ENCODE data around the gene SUOX.
"Not testable (repeated sequence)": the region's sequence is repeated elsewhere in the genome, so short reads cannot be mapped to it uniquely, and the experiment has no call there.

Gene SUOX

DNA sequence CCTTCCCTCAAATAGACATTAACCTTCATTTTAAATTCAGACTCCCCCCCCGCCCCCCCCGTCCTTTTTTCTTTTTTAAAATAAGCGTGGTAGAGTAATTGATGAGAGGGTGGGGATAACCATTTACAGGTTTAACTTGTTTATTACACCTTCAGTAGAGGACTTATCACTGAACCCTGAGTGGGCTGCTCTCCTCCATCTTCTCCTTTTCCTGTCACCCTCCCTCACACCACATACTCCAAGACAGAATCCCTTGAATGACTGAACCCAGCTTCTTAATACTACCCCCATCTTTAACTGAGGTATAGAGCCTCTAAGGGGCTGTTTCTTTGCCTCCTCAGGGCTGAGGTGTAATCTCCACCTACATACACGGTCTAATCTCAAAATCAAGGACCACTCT lies 20.1 kb downstream of the SUOX start:
- DNase-seq (ENCODE audit: extremely low read depth in 1 of 2, low read depth in 1 of 2), result no peak

DNA sequence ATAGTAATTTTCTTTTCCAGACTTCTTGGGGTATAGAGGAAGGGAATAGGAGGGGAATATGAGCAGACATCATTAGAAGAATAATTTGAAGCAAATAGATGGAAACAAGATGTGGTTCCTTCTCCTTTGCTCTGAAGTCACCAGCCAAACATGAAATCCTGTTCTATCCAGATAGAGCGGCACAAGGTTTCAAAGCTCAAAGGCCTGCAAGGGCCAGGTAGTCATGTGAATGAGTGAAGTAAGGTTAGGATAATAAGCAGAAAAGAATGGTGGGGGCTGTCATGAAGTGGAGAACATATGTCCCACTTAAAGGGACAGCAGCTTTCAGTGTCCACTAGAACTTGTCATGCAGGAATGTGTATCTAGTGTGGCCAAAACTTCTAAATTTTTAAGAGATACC lies 21.3 kb downstream of the SUOX start:
- no peak for DNase-seq (ENCODE audit: extremely low read depth in 1 of 2, low read depth in 1 of 2)

DNA sequence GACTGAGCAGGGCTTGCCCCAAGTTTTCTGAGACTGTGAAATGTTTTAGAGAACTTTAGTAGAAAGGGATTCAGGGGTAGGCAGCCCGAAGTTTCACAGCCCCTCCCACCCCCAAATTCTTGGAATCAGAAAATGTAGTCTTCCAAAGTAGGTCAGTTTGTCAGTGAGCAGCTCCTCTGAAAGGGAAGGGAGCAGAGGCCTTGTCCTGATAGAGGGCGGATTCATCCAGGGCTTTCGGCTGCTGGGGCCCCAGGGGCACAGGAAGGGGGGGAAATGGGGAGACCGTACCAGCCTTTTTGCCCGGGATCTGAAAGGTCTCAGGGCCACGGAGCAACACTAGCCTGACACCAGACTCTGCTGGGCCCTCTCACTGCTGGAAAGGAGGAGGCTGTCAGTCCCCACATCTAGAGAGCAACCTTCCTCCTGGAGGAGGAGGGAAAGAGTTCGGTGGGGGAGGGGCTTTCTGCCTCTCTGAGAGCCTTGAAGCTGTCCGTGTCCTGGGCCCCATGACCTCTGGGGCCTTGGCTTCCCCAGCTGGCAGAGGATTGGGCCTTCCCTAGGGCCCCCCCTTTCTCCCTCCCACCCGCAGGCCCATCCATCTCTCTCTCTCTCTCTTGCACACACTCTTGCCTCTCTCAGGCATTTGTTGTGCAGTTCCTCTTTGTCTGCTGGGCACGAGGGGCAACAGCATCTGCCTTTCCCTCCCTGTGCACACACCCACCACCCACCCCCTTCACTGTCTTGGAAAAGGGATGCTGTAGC lies 23.5 kb downstream of the SUOX start, which contains the start of gene IKZF4:
IKZF4 (plus strand) TSS at position 621 of the 762 bp plus-strand sequence. CDS start 451 bp downstream, outside the sequence.
- DNase-seq (ENCODE audit: extremely low read depth in 1 of 2, low read depth in 1 of 2), result no peak

DNA sequence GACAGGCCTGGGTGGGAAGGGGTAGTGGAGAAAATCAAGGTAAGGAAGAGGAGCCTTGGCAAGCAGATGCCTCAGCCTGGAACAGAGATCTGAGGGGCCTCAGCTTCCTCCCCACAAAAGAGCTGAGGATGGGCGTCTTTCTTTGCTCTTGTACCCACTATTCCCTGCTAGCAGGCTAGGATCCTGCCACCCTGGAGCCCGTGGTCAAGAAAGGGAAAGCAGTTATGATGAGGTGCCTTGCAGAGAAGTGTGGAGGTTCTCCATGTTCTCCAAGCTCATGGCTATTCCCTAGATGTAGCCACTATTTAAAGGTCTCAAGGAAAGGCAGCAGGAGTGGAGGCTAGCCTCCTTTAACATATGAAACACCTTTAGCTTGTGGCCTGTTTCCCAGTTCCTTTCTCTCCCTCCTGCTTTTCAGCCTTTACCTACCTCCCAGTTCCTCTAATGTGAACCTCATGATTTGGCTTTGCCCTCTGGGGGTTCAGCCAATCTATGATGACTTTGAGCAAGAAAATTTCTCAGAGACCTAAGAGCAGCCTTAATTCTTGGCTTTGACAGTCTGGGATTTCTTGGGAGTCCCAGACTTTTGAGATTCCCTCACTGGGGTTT lies 24.9 kb downstream of the SUOX start:
- DNase-seq (ENCODE audit: extremely low read depth in 1 of 2, low read depth in 1 of 2), result no peak

DNA sequence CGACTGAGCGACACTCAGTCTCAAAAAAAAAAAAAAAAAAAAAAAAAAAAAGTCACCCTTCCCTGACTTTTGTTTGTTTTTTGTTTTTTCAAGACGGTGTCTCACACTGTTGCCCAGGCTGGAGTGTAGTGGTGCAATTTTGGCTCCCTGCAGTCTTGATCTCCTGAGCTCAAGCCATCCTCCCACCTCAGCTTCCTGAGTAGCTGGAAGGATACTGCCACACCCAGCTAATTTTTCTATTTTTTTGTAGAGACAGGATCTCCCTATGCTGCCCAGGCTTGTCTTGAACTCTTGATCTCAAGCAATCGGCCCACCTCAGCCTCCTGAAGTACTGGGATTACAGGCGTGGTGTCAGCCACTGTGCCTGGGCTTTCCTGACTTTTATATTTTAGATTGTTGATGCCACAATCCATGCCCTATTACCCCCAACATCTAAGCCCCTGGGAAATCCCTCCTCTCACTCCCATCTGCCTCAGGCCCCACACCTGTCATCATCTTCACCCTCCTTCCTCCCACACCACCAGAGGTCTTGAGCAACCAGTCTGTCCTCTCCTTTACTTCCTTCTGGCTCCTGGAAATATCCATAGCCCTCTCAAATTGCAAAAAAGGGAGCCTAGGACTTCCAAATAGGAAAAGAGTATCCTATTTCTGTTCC lies 31.6 kb downstream of the SUOX start:
- no peak for DNase-seq (ENCODE audit: extremely low read depth in 1 of 2, low read depth in 1 of 2)

DNA sequence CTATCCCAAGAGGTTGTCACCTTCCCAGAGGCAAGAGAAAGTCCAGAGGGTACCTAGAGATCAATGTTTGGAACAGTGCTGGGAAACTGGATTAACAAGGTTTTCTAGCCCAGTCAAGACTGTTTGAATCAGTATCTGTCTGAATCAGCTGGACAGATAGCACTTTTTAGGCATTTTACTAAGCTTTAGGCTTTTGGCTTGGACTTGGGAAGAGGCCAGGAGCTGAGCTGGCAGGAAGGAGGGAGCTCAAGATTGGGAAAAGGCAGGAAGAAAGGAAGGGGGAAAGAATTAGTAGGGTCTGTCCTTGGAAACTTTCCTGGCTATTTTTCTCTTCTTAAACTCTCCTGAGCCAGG lies 32.1 kb downstream of the SUOX start:
- no peak for DNase-seq (ENCODE audit: extremely low read depth in 1 of 2, low read depth in 1 of 2)

DNA sequence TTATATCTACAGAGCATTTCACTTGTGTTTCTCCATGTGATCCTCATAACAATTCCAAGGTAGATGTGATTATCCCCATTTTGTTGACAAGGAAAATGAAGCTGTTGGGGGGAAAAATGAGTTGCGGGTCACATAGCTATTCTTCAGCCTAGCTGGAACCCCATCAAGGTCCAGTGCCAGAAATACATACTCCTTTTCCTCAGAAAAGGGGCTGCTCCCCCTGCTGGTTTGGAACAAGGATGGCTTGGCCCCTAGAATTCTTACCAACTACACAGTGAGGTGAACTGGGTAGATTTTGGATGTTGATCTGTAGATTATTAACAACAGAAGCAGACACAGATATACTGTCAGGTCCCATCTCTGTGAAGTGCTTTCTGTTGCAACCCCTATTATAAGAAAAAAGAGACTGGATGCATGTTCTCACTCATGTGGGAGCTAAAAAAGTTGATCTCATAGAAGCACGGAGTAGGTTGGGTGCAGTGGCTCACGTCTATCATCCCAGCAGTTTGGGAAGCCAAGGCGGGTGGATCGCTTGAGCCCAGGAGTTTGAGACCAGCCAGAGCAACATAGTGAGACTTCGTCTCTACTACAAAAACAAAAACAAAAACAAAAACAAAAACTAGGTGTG lies 32.7 kb downstream of the SUOX start:
- DNase-seq (ENCODE audit: extremely low read depth in 1 of 2, low read depth in 1 of 2), result no peak

DNA sequence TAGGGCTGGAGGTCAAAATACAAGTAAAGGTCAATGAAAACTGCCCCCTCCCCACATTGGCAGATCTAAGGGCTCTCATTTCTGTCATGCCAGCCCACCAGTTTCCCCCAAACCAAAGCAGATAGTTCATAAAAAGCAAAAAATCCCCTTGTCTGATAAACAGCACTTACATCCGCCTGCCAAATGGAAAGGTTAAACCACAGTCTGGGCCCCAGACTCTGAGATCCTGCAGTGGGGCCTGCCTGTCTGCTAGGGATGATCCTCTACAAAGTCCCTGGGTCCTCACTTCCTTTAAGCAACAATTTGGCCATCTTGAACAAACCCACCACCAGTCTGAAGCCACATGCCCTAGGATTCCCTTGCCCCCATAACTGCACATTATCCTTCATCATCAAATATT lies 34.9 kb downstream of the SUOX start:
- no peak for DNase-seq (ENCODE audit: extremely low read depth in 1 of 2, low read depth in 1 of 2)

DNA sequence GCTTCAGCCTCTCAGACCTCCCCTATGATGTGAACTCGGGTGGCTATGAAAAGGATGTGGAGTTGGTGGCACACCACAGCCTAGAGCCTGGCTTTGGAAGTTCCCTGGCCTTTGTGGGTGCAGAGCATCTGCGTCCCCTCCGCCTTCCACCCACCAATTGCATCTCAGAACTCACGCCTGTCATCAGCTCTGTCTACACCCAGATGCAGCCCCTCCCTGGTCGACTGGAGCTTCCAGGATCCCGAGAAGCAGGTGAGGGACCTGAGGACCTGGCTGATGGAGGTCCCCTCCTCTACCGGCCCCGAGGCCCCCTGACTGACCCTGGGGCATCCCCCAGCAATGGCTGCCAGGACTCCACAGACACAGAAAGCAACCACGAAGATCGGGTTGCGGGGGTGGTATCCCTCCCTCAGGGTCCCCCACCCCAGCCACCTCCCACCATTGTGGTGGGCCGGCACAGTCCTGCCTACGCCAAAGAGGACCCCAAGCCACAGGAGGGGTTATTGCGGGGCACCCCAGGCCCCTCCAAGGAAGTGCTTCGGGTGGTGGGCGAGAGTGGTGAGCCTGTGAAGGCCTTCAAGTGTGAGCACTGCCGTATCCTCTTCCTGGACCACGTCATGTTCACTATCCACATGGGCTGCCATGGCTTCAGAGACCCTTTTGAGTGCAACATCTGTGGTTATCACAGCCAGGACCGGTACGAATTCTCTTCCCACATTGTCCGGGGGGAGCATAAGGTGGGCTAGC lies 37.7 kb downstream of the SUOX start:
- no peak for DNase-seq (ENCODE audit: extremely low read depth in 1 of 2, low read depth in 1 of 2)

DNA sequence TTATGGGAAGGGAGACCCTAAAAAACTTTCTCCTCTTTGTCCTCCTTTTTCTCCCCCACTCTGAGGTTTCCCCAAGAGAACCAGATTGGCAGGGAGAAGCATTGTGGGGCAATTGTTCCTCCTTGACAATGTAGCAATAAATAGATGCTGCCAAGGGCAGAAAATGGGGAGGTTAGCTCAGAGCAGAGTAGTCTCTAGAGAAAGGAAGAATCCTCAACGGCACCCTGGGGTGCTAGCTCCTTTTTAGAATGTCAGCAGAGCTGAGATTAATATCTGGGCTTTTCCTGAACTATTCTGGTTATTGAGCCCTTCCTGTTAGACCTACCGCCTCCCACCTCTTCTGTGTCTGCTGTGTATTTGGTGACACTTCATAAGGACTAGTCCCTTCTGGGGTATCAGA lies 40.1 kb downstream of the SUOX start:
- no peak for DNase-seq (ENCODE audit: extremely low read depth in 1 of 2, low read depth in 1 of 2)

DNA sequence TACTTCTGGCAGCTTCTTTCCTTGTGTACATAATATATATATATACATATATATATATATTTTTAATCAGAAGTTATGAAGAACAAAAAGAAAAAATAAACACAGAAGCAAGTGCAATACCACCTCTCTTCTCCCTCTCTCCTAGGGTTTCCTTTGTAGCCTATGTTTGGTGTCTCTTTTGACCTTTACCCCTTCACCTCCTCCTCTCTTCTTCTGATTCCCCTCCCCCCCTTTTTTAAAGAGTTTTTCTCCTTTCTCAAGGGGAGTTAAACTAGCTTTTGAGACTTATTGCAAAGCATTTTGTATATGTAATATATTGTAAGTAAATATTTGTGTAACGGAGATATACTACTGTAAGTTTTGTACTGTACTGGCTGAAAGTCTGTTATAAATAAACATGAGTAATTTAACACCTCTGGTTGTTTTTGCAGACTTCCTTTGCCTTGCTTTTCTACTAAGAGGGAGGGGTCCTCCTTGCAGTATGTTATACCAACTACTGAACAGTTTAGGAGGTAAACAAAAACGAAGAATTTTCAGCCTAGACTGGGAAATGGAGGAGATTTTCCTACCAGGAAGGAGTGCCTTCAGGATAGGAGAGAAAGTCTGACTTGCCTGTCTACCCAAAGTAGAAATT lies 41.1 kb downstream of the SUOX start:
- no peak for DNase-seq (ENCODE audit: extremely low read depth in 1 of 2, low read depth in 1 of 2)

DNA sequence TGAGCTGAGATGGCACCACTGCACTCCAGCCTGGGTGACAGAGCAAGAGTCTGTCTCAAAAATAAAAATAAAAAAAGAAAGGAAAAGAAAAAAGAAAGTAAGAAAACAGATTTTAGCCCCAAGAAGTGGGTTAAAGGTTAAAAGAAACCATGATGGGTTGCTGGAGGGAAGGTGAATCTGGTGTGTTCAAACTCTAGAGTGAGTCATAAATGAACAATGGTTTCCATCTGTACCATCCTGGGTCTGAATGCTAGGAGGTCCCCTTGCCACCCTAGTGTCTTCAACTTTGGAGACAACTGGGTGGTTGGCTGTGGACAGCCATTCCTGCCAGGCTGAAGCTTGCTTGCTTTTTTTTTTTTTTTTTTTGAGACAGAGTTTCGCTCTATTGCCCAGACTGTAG lies 43.1 kb downstream of the SUOX start:
- DNase-seq (ENCODE audit: extremely low read depth in 1 of 2, low read depth in 1 of 2), result no peak

DNA sequence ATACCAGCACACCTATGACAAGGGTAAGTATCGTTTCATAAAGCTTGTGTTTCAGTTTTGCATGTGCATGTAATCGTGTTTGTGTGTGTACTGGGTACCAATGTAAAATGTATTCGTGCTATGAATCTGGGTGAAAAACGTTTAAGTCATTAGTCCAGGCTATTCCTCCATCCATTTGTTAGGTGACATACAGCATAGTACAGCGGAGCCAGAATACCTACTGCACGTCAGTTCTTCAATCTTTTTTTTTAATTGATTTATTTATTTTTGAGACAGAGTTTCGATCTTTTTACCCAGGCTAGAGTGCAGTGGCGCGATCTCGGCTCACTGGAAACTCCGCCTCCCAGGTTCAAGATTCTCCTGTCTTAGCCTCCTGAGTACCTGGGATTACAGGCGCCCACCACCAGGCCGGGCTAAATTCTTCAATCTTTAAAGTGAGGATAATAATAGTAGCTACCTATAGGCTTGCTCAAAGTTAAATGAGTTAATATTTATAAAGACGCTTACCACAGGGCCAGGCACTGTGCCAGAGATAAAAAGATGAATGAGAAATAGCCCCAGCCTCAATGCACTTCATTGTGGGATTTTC lies 44.0 kb downstream of the SUOX start:
- DNase-seq (ENCODE audit: extremely low read depth in 1 of 2, low read depth in 1 of 2), result no peak

DNA sequence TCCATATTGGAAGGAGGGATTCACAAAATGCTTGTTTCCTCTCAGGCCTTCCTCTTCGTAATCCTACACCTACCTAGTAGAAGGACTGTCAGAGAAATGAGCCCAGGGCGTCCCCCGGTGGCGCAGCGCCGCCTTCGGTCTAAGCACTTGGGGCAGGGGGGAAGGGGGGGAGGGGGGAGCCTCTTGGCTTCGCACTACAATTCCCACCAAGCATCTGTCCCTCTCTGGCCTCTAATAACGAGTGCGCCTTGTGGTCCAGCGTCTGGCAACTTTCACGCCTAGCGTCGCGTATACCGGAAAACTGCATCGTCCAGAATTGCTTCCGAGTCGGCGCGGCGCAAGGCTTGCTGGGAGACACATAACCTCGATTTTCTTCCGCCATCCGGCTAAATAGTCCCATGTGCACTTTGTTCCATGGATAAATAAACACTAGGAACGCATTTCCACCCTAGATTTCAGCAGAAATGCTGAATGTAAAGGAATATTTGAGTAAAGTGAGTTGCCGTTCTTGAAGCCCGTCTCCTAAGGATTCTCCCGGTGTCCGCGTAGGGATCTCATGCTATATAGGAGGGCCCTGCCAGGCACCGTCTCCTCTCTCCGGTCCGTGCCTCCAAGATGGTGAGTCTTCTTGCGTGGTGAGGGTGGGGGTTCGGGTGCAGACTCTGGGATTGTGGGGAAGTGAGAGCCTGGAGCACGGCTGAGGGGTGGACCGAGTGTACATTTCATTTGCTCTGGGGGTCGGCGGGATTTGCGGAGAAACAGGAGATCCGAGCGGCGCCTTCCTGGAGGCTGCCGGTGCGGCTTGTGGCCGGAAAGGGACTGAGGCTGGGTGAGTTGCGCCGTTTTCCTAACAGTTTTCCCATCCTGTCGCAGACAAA lies 44.7 kb downstream of the SUOX start, which contains the start of gene RPS26:
RPS26 (plus strand) TSS at position 367 of the 878 bp plus-strand sequence; CDS start at position 616, 249 bp downstream.
- DNase-seq (ENCODE audit: extremely low read depth in 1 of 2, low read depth in 1 of 2), result peak; percentile 77 to 83

DNA sequence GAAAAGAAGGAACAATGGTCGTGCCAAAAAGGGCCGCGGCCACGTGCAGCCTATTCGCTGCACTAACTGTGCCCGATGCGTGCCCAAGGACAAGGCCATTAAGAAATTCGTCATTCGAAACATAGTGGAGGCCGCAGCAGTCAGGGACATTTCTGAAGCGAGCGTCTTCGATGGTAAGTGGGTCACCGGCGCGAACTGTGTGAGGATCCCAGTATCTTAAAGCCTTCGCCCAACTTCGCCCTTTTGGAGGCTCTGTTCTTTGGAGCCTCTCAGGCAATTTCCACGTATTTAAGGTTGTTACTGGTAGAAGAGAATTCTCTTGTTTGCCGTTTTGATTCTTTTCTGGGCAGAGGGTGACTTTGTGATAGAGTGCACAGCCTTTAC lies 45.3 kb downstream of the SUOX start:
- DNase-seq (ENCODE audit: extremely low read depth in 1 of 2, low read depth in 1 of 2), result not testable (repeated sequence)

DNA sequence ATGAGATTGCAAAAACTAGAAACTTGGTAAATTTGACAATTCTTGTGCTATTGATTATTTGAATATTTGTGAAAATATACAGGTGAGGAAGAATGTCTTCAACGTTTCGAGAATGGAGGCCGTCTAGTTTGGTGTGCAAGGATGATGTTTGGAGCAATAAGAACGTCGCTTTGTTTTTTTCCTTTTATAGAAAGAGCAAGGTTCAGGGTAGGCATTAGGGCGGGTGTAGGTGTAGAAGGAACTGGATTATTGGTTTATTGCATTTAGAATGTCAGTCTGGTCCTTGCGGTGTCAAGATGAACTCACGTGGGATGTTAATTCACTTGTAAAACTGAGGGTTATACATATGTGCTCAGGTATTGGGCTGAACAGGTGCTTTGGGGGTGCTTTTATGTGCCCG lies 45.8 kb downstream of the SUOX start:
- DNase-seq (ENCODE audit: extremely low read depth in 1 of 2, low read depth in 1 of 2), result no peak

DNA sequence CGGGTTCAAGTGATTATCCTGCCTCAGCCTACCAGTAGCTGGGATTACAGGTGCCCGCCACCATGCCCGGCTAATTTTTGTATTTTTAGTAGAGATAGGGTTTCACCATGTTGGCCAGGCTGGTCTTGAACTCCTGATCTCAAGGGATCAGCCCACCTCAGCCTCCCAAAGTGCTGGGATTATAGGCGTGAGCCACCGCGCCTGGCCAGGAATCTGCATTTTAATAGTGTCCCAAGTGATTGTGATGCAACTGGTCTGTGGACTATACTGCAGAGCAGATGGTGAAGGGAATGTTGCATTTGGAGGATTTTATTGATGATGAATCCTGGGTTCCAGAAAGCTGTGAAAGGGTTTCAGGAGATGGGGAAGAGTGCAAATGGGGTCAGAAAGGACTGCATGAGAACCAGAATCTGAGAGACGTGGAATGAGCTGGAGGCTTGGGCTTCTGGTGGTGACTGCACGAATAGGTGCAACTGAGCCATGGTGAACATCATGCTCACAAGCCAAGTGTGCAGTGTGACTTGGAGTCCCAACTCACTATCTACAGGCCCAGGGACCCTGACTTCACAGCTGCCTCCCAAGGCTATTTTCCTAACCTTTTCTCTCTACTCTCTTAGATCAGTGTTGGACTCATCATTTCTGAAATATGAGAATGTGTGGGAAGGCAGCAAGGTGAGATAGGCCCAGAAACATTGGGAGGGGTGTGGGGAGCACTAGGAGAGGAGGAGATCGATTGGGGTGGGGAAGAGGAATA lies 49.1 kb downstream of the SUOX start:
- DNase-seq (ENCODE audit: extremely low read depth in 1 of 2, low read depth in 1 of 2), result no peak

DNA sequence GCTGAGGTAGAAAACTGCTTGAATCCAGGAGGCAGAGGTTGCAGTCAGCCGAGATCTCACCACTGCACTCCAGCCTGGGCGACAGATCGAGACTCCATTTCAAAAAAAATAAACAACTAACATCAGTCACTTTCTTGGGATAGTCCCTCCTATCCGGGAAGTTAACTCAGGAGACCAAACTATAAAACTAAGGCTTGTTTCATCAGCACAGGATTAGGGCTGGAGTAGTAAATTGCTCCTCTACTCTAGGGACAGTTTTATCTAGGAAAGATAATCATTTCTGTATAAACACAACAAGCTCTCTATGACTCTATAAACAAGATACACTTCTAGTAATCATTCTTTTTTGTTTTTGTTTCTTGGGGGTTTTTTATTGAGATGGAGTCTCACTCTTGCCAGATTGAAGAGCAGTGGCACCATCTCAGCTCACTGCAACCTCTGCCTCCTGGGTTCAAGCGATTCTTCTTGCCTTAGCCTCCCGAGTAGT lies 56.4 kb downstream of the SUOX start:
- no peak for DNase-seq (ENCODE audit: extremely low read depth in 1 of 2, low read depth in 1 of 2)

Measured in activated CD8-positive, alpha-beta memory T cell treated with anti-CD3 and anti-CD28 coated beads for 1 hour (primary cell).